NCI-H2107 treated with DMSO at 0.1 percent for 48 hours (cell line): Measurements from ENCODE around the gene C10orf53.
"Not testable (repeated sequence)": the region's sequence is repeated elsewhere in the genome, so short reads cannot be mapped to it uniquely, and the experiment has no call there.

ENCODE experiments used
- DNase-seq: peaks from one replicate; lab custom pipeline; 2025; ENCODE audit not compliant: unreplicated experiment; lab: John Stamatoyannopoulos, UW

C10orf53 gene

DNA sequence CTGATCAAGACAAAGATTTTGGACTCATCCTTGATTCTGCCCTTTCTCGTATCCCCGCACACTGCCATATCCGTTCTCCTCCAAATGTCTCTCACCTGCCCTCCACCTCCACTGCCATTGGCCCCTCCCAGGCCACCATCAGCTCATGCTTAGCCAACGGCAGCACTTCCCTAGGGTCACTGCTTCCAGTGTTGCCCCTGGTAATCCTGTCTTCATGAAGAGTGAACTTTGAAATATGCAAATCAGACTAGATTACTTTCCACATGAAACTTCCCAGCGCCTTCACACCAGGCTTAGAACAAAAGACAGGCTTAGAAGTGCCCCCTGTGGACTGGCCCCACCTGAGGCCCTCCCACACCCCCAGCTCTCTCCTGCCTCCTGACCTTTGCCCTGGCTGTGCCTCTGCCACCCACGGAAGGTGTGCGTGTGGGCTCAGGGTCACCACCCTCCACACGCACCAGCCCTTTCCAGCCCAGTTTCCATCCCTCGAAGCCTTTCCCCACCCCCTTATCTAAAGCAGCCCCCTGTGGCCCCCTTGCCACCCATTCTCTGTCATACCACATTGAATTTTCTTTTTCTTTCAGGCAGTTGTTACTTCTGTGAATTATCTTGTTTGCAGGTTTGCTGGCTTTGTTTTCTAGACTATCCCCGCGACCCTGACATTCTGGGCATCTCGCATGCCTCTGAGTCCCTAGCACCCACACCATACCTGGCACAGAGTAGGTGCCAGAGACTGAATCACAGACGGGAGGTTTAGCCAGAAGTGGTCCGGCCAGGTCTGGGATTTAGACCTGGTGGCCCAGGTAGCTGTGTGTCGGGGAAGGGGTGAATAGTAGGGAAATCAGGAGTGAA is 26.8 kb upstream of the C10orf53 start:
- no peak for DNase-seq

DNA sequence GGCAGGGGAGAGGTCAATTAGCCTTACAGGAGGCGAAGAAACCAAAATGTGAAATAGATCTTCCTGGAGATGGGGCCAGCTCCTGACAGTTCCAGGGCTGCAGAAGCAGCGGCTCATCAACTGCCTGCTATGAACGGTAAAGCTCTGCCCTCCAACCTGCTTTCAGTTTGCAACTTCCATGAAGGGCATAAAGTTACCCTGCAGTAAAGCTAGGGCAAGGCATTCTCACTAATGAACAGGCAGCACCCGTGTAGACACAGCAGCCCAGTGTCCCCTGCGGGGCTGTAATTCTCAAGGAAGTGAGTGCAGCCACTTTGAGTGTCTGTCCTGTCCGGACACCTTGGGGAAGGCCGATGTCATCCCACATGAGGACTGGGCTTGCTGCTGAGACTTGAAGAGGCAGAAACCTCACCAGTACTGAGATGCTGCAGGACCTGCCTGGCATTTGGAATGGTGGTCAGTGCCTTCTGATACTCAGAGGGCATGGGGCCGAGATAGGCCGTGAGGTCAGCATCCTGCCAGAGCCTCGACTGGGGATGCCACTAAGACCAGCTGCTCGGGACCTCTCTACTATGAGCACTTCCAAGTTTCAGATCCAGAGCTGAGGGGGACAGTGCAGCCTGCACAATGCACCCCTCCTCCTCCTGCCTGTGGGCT is 26.1 kb upstream of the C10orf53 start:
- DNase-seq, result no peak

DNA sequence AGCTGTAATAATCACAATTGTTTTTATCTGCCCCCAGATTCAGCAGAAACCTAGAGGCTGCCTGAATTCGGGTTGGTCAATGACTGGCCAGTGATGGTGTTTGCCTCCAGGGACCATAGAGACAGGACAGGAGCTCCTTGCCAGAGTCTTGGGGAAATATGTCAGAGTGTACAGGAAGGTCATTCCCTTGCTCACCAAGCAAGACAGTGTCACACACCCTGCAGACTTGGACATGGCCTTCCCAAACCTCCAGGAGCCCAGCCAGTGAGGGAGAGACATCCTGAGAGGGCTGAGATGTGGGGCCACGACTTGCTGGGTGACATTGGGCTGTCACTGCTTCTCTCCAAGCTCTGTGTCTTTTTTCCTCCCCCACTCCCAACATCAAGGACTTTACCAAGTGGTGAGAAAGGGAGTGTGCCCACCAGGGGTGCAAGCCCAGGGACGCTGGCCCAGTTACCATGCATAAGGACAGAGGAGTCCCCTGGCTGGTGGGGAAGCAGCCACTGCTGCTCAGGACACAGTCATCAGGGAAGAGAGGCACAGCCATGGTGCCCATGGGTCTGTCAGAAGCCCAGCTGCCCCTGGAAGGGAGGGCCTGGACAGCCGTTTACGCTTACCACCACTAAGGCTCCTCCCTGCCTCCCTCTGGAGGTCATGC is 25.3 kb upstream of the C10orf53 start:
- no peak for DNase-seq

DNA sequence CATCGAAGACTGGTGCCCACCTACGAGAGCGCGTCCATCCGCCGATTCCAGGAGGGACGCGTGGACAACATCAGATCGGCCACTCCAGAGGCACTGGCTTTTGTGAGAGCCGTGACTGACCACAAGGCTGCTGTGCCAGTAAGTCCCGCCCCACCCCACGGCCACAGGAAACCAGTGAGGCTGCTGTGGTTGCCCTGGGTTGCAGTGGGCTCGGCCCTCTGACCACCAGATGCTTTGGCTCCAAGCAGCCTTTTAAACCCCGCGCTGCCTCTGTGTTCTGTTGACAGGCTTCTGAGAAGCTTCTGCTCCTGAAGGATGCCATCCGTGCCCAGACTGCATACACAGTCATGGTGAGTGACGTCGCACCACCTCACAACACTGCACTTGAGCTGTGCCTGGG is 24.4 kb upstream of the C10orf53 start:
- no peak for DNase-seq

DNA sequence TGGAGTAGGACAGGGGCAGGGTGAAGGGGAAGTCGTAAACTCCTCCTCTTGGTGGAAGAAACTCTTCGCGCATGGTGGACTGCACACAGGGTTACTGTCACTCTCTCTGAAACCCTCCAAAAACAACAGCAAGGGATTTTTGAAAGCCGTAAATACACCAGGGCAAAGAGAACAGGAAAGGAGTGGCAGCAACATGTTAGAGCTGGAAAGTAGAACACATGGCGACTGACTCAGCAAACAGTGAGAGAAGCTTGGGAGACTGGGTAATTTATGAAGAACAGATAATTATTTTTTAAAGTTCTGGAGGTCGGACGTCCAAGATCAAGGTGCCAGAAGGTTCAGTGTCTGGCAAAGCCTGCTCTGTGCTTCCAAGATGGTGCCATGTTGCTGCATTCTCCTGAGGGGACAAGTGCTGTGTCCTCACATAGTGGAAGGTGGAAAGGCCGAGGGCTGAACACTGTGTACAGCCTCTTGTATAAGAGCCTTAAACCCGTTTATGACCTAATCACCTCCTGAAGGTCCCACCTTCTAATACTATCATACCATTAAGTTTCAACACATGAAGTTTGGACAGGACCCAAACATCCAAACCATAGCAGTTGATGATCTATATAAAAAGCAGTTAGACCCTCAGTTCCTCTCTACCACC is 22.5 kb upstream of the C10orf53 start:
- DNase-seq, result no peak

DNA sequence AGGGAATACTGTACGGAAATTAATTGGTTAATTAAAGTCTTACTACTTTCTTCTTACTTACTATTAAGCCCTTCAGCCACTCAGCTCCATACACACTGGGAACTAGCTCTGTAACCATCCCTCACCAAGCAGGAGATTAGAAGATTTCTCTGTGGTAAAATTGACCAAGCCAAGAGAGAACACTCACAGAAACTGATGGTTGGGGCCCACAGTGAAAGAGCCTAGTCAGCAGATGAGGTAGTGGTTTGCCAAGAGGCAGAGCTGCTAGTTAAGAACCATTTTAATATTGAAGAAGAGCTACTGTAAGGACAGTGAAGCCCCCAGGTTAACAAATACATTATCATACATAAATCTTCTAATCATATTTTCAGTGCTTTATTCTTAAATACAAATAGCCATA is 21.8 kb upstream of the C10orf53 start:
- DNase-seq, result no peak

DNA sequence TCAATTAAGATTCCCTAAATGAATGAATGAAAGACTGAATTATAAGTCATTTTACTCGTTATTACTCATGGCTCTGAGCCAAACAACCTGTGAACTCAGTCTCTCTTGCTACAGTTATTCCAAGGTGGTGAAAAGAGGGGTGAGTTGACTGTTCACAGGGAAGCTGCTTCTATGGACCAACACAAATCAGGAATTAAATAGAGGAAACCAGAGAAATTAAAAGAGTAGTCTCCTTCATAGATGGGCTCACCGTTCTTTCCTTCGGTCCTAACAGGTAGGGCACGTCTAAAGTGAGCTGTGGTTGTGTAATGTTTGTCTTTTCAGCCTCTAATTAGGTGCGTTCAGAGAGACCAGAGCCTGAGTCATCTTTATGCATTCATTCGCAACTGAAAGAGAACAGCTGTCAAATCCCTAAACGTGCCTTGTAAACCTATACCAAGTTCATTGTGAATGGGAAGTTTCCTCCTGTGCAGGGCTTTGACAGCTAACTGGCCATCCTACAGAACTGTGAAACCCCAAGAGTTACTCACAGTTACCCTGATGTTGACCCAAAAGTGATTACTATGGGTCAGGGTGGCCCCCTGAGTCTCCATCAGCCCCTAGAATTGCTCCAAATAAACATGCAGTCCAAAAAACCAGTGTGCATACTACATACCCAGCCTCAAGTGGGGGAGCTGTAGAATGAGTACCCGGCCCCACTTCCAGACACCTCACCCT is 18.2 kb upstream of the C10orf53 start:
- peak; percentile 43 for DNase-seq

DNA sequence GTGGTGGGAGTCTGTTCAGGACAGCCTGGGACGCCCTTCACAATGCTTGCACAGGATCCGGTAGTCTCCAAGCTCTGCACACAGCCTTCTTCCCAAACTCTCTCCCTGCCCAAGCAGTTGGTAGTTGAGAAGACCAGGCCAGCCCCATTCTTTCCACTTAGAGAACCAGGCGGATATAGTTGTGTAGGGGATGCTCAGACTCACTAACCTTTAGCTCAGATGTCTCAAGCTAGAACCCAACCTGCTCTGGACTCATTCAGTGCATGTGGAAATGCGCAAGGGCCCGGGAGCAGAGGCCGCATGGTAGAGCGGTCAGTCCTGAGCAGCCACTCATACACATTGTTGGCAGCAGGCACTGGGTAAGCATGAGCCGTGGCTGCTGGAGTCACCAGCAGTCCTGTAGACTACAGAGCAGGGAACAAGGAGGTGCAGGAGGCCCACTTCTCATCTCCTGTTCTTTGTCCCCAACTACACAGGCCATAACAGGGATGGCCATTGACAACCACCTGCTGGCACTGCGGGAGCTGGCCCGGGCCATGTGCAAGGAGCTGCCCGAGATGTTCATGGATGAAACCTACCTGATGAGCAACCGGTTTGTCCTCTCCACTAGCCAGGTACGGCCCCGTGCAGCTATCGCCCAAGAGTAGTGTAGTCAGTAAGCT is 17.2 kb upstream of the C10orf53 start:
- DNase-seq, result no peak

DNA sequence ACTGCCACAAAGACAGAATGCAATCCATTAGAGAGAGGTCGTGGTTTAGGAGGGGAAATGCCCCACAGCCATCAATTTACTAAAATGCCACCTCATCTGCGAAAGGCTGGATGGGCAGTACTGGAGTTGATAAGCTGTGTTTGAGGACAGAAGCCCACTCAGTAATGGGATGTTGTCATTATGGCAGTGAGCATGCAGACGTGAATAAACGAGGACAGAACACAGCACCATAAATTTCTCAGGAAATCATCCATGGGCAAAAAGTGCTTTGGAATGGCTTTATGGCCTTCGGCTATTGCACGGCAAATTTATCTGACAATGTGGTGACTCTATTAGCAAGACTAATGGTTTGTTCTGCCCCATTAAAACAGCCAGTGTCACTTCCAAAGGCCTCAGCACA is 15.9 kb upstream of the C10orf53 start:
- DNase-seq, result no peak

DNA sequence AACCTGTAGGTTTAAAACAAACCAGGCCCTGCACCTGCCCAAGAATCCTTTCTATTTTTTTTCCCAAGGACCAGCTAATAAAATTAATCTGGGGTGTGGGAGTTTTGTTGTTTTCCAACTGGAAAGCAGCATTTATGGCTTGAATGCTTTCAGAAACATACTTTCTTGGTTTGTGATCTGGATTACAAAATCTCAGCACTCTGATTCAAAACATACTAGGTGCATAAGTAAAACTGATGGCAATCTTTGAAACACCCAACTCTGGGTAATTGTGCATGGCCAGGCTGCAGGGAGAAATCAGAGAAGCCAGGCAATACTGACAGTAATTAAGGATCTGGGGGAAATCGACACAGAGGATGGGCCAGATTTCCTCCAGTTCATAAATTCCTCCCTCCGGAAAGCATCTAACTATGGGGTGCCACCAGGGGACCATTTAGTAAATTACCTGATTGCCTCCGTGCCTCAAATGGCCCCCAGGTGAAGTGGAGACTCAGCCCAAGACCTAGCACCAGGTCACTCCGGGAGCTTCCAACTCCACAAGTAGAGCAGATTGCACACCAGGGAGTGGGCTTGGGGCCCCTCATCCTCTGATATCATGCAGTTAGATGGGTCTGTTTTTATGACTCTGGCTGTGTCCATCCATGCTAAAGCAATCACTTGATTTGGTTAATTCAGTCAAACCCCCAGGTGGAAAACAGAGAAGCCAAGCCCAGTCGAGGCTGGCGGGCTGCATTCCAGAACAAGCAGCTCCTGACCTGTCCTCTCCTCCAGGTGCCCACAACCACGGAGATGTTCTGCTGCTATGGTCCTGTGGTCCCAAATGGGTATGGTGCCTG is 15.2 kb upstream of the C10orf53 start:
- no peak for DNase-seq

DNA sequence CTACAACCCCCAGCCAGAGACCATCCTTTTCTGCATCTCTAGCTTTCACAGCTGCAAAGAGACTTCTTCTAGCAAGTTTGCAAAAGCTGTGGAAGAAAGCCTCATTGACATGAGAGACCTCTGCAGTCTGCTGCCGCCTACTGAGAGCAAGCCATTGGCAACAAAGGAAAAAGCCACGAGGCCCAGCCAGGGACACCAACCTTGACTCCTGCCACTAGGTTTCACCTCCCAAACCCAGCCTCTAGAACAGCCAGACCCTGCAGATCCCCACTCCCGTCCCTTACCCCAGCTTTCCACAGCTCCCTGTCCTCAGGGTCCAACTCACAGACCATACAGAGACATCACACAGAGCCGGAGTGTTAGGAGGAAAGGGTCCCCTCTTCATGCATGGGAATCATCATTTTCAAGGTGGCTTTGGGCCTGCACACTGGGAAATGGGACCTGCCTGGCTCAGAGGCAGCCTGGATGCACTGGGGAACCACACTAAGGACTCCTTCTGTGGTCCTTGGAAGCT is 14.6 kb upstream of the C10orf53 start:
- DNase-seq, result no peak

DNA sequence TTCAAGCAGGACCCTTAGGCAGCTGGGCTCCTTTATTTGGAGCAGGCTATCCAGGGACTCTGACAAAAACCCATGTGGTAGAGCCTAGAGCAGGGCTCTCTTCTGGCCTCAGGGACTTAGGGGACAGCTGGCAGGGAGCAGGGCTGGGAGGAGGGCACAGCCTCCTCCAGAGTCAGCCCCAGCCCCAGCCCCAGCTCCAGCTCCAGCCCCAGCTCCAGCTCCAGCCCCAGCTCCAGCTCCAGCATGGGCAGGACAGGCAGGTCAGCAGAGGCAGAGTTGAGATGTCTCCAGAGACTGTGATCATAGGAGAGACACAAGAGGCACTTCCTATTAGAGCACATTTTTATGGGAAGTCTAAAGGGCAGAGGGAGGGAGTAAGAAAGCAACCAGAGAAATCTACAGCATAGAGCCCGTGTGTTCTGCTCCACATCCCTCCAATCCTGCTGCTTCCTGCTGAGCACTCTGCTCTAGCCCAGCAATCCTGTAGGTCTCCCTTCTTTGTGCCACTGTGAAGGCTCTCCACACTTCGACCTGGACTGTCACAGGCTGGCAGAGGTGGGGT is 13.3 kb upstream of the C10orf53 start:
- DNase-seq, result no peak

DNA sequence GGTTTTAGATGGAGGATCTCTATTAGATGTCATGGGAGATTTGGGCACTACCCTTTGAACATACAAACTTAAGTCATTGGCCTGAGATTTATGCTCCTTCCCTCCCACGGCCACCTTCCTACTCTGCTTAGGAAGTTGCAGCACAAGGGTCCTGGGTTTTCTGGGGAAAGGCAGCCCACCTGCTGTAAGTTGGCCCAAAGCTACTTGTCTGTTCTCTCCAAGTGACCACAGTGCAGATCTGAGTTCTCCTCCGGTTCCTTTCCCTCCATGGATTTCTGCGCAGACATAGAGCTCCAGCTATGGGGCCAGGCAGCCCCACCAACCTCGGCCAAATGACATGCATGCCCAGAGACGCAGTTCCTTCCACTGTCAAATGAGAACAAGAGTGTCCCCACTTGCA is 12.8 kb upstream of the C10orf53 start:
- DNase-seq, result no peak

DNA sequence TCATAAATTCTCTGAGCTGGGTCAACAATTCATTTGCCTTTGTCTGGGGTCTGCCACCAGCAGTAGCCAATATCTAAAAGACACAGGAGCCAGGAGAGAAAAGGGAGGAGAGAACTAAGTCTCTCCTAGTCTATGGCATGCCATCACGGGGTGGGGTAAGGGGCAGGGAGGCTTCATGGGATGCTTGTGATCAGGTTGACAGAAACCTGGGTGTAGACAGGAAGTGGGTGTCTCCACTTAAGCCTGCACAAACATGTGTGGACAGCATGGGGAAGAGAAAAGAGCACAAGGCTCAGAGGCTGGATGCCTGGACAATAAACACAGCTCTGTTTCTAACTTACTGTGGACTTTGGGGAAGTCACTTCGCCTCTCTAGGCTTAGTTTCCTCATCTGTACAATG is 11.5 kb upstream of the C10orf53 start:
- DNase-seq, result no peak

DNA sequence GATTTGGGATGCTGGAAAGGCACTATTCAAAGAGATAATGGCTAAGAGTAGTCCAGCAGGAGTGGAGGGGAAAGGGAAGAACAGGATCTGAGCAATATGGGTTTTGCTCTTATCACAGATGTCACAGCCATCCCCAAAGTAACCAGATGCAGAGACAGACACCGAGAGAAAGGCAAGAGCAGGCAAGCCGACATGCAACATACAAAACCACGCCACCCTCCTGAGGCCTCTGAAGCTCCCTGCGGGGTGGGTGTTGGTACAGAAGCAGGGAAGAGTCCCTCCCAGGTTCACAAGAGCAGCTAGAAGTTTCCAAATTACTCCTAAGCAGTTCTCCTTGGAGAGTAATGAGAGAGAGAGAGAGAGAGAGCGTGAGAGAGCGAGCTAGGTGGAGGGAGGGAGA is 10.8 kb upstream of the C10orf53 start:
- no peak for DNase-seq

DNA sequence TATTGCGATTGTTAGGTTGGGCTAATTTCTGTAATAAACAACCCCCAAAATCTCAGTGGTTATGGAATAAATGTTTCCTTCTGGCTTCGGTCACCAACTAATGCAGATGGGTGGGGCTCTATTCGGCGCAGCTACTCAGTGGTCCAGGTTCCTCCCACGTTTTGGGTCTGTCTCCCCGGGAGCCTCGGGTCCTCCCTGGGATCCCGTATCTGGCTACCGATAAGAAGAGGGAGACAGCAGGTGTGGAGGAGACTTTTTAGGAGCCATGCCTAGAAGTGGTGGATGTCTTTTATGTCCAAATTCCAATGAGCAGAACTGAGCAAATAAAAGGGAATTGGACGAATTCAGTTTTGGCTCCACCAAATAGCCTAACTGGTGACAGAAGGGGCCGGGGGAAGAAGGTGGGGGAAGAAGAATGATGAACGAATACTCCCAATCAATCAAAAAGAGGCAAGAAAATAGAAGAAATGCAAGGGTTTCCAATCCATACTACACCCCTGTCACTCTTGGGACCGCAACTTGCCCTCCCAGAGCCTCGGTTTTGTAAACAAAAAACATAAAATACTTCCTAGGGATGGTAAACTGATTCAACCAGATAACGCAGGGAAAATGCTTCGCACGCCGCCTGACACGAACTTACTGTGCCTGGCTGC is 498 bp upstream of the C10orf53 start:
- DNase-seq, result no peak

DNA sequence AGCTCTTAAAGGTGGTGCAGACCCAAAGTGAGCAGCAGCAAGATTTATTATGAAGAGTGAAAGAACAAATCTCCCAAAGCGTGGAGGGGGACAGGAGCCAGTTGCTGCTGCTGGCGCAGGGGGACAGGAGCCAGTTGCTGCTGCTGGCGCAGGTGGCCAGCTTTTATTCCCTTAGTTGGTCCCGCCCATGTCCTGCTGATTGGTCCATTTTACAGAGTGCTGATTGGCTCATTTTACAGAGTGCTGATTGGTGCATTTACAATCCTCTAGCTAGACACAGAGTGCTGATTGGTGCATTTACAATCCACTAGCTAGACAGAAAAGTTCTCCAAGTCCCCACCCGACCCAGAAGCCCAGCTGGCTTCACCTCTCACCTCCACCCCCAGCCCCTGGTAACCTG is 3.0 kb downstream of the C10orf53 start:
- DNase-seq, result not testable (repeated sequence)

DNA sequence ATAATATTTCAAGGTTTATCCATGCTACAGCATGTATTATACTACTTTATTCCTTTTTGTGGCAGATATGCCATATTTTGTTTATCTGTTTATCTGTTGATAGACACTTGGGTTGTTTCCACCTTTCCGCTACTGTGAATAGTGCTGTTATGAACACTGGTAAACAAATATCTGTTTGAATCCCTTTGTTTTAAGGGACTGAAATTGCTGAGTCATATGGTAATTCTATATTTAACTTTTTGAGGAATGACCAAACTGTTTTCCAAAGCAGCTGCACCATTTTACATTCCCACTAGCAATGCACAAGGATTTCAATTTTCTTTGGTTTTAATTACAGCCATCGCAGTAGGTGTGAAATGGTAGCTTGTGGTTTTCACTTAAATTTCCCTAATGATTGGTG is 3.4 kb downstream of the C10orf53 start:
- DNase-seq, result no peak

DNA sequence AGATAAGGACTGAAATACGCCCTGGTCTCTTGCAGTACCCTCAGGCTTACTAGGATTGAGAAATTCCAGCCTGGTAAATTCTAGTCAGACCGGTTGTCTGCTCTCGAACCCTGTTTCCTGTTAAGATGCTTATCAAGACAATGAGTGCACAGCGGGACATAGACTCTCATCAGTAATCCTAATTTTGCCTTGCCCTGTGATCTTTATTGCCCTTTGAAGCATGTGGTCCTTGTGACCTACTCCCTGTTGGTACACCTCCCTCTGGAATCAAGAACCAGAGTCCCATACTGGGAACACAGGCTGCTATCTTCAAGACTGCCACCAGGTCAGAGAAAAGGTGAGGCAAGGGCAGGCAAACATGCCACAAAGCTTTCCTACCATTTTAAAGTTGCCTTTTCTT is 7.2 kb downstream of the C10orf53 start:
- no peak for DNase-seq
